Measurements from ENCODE around the gene LRRC18.

The LRRC18 gene

DNA sequence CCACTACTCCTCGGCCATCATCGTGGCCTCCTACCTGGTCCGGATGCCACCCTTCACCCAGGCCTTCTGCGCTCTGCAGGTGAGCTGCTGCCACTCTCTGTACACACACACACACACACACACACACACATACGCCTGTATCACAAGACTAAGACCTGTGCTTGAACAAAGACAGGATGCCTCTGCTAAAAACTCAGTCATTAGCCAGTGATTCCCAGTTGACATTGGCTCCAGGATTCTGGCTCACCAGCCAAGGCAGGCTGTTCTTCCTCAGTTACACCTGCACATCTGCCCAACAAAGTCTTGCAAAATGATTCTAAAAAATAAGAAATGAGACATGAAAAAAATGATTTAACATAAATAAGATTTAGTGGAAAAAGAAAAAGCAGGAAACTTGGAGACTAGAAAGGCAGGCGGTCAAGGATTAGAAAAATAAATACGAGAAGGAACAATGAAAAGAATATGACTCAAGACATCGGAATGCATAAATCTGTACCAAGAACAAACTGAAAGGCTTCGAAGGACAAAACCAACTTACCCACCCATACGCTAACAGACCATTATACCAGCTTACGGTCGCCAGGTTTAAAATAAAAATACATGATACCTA lies 7.4 kb upstream of the LRRC18 start:
- in situ Hi-C loops (cut with HindIII; ENCODE audit: low sequenced_read_pairs), result no loop called here

DNA sequence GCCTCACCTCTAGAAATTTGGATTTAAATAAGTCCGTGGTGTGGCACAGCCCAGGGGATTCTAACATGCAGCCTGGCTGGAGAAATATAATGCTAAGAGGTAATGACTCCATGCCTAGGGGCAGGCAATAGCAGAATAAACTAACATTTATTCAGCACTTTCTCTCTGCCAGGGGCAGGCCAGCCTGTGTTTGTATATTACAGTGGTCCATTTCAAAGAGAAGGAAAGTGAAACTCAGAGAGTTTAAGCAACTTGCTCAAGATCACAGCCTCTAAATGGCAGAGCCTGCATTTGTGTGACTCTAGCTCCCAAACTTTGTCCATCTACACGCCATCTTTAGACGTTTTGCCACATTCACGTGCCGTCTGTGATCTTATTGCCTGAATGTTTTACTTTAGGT lies 6.7 kb upstream of the LRRC18 start:
- in situ Hi-C loops (cut with HindIII; ENCODE audit: low sequenced_read_pairs), result no loop called here

DNA sequence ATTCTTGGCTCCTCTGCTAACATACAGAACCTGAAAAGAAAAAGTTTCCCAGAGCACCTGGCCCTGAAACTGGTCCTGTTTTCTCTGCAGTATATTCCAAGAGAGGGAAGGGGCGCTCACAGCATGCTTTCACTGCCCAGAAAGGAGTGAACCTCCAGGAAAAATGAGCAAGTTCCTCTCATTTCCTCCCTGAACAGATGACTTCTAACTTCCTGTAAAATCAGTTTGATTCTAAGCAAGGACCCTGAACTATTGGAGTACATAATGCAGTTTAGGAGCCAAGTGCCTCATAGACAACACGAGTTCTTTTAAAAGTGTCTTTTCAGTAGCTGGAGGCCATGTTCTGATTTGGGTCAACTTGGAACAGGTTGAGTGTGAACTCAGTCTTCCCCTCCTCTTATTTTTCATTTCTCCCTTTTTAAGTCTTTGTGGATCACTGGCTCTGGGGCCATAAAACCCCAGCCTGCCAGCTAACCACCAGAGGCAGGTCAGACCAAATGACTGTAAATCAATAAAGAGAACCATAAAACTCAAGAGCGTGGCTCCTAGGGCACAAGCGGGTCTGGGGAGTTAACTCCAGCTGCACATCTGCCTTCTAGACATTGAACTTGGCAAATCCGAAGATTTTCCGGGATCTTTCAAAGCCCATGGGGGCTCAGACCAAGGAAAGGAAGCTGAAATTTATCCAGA lies 5.9 kb upstream of the LRRC18 start:
- in situ Hi-C loops (cut with HindIII; ENCODE audit: low sequenced_read_pairs), result no loop called here

DNA sequence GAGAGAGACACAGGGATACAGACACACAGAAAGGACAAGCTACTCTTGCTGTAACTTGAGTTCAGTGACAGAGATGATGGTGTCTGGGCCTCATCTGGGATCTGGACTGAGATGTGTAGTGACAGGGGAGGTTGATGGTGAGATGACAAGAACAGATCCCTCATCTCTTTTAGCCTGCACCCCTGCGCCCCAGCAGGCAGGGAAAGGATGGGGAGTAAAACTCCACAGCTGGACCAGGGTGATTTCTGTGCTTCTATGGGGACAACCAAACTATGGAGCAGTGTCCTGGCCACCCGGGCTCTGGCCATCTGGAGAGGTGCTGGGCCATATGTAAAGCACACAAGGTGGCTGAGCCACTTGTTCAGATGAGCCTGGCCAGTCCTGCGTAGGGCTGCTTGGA lies 4.5 kb upstream of the LRRC18 start:
- in situ Hi-C loops (cut with HindIII; ENCODE audit: low sequenced_read_pairs), result no loop called here

DNA sequence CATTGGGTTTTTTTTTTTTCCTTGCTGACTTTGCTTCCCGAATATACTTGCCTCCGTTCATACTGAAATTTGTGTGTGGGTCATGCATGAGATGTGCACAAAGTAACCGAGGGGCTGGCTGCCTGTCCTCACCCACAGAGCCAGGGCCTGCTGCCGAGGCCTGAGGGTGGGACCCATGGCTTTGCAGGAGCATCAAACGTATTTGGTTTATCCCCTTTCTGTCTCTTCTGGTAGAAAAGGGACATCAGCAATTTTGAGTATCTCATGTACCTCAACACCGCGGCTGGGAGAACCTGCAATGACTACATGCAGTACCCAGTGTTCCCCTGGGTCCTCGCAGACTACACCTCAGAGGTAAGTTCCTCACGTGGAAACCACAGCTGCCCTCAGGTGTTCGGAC lies 3.5 kb upstream of the LRRC18 start:
- in situ Hi-C loops (cut with HindIII; ENCODE audit: low sequenced_read_pairs), result no loop called here

DNA sequence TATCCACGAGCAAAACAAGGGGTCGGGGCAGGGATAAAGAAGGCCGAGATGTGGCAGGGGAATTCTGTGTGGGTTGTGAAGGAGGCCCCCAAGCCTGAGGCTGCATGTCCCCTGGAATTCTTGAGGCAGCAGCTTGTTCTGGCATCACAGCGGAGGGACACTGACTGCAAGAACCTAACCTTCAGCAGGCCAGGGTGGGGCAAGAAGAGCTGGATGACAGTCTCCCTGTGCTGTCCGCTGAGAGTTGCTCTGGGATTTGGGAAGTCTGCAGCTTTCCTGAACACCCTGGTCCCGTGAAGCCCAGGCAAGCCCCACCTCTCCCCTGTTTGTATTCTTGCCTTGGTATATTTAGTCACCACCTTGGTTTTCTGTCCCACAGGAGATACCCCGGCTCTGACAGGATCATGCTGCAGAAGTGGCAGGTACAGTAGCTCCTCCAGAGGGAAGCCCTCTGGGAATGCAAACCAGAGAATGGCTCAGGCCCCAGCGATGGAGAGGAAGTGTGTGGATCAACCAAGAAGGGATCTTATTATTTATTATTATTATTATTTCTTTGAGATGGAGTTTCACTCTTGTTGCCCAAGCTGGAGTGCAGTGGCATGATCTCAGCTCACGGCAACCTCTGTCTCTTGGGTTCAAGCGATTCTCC lies 1.9 kb upstream of the LRRC18 start:
- in situ Hi-C loops (cut with HindIII; ENCODE audit: low sequenced_read_pairs), result no loop called here

DNA sequence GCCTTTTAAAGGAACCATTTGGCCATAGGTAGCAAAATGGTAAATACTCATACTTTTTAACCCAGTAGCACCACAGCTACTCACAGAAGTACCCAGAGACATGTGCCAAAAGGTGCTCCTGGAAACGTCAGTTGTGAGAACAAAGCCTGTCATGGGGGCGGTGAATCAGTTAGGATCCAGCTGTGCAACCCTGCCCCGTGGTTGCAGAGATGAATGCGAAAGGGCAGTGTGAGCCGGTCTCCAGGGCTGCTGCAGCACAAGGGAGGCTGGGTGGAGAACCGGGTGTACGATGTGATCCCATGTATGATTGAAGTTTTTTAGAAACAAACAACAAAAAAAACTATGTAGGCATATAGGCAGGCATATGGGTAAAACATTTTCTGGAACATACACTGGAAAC lies 1.3 kb upstream of the LRRC18 start:
- in situ Hi-C loops (cut with HindIII; ENCODE audit: low sequenced_read_pairs), result no loop called here

DNA sequence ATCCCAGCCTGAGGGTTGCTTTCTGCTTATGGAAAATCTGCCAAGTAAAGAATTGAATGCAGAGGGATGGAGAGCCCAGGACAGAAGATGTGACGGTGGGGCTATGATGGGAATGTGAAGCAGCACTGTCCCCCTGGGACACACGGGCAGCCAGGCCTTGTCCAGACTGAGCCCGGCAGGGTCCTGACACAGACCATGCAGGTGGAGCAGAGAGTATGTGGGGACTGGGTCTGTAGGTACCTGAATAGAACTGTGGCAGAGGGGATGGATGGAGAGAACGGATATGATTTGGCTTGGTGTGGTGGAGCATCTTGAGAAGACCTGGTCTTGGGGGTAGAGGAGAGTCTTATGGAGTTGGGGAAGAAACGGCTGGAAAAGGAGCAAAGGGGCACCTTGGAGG lies 732 bp upstream of the LRRC18 start:
- in situ Hi-C loops (cut with HindIII; ENCODE audit: low sequenced_read_pairs), result no loop called here

DNA sequence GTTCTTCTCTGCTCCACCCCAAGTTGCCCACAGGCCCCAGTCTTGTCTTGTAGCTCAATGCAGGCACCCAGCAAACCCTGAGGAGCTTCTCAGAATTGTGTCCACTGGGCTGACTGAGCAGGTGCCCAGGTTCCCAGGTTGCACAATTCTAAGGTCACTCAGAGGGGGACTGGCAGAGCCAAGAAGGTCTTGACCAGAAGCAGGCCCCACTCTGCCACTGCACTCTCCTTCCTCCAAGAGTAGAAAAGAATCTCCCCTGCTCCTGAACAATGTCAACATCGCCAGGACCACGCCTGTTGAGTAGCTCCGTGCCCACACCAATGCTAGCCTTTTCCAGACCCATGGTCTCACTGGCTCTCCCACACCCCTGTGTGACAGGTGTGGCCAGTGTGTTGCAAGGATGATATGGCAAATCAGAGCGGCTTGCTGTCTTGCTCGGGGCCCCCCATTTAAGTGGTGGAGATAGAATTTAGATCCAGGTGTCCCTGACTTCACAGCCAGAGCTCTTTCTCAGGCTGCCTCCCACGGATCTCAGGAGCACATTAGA lies 577 bp downstream of the LRRC18 start:
- in situ Hi-C loops (cut with HindIII; ENCODE audit: low sequenced_read_pairs), result loop anchor here (5.0 kb wide), 1 partner anchor 47 kb away; no protein-coding TSS in a partner anchor

DNA sequence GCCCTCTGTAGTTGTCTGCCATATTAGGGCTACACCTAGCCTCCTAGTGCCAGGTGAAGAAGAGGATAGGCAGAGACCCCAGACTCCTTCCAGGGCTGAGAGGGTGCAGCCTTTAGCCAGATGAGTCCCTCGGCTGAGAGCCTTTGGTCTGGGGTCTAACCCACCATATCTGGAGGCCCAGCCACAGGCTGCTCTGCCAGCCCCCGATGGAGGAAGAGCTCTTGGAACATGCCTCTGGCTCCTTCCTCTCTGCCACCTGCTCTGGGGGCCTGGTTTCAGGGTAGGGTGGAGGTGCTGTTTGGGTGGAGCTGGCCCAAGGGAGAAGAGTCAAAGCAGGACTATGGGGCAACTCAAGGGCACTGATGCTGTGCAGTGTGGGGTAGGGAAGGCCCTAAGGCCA lies 1.4 kb downstream of the LRRC18 start:
- in situ Hi-C loops (cut with HindIII; ENCODE audit: low sequenced_read_pairs), result loop anchor here (5.0 kb wide), 1 partner anchor 46 kb away; no protein-coding TSS in a partner anchor

DNA sequence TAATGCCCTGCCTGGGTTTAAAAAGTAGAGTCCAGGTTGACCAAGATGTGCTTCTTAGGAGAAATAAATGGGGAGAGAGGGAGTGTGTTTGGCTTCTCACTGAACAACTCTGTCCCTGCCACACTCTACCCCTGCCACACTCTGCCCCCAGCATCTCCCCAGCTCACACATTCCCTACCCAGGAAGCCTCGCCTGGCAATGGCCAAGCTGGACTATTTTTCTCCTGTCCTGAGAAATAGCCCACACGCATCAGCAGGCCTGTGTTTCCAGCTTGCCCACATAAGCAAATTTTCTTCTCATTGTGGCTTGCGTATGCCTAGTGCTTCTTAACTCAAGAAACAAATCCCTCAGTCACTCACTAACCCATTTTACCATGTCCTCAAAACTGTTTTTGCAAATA lies 1.8 kb downstream of the LRRC18 start:
- in situ Hi-C loops (cut with HindIII; ENCODE audit: low sequenced_read_pairs), result loop anchor here (5.0 kb wide), 1 partner anchor 45 kb away; no protein-coding TSS in a partner anchor

DNA sequence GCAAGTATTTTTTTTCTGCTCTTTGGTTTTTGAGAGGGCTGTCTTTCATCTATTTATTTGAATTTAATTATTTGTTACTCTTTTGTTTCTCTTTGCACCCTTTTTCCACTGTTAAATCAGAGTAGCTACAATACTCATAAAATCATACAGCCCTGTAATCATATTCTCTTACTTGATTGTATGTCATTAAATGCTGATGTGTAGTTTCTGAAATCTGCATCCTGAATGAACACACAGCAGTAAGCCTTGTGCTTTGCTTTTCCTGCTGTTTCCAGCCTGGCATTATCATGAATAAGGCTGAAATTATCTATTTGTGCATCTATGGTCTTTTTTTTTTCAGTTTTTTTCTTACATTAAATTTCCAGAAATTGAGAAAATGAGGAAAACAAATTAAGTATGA lies 4.1 kb downstream of the LRRC18 start:
- in situ Hi-C loops (cut with HindIII; ENCODE audit: low sequenced_read_pairs), result loop anchor here (5.0 kb wide), 1 partner anchor 43 kb away; no protein-coding TSS in a partner anchor

DNA sequence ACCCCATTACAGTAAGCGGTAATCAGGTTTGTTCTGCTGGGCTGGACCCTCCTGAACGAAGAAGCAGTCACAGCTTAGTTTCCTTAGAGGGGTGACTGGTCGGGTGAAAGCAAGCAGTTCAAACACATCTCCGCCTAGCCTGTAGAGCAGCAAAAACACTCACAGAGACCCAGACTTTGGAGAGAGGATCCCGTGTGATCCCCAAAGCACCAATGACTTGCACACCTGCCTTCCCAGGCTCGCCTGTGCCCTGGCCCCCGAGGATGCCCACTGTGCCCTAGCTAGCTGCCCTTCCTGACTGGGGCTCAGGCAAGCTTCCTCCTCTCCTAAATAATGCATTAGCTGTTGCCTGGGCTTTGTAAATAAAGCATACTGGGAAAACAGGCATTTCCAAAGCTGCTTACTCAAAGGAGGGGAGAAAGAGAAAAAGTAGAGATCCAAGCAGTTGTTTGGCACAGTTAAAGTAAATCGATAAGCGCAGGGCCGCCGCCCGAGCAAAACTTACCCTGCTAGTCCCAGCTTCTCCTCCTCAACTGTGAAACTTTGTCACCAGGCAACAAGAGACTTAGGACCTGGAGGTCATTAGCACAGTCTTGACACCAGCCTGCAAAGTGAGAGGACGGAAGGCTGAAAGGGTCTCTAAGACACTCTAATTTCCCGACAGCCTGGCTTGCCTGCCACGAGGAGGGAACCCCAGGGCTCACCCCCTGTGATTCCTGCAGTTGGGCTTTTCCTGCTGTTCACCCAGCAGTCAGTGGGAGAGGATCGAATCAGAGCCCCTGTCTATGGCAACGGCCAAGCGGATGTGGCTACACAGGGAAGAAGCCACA lies 4.8 kb downstream of the LRRC18 start:
- in situ Hi-C loops (cut with HindIII; ENCODE audit: low sequenced_read_pairs), result loop anchor here (5.0 kb wide), 1 partner anchor 43 kb away; no protein-coding TSS in a partner anchor

DNA sequence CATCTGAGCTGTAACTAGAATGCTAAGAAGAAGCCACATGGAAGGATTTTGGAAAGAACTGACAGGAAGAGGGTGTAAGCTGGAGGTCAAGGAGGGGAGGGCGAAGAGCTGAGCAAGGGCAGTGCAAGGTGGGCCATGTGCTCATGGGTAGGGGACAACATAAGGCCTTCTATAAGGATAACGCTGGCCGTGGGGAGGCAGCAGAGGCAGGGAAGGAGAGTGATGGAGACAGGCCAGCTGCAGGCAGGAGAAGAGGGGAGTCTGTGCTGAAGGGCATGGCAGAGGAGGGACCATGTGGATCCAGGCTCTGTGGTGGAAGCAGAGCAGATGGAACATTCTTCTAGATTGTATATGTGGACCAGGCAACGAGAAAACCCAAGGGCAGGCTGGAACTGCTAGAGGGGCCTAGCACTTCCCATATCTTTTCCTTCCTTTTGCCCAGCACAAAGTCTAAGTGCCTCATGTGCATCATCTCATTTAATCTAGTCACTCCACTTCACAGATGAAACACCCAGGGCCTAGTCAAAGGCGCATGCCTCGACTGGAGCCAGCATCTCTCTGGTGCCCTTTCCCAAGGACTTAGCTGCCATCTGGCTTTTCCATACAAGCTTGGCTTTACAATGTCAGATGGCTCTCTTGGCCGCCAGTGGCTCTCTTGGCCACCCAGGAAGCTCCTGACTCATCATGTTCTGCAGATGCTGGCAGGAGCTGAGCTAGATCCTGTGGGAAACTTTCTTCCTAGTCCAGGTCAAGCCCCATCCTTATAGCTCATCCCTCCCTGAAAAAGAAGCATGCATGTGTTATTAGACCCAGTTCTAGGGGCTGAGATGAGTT lies 6.6 kb downstream of the LRRC18 start:
- in situ Hi-C loops (cut with HindIII; ENCODE audit: low sequenced_read_pairs), result no loop called here

DNA sequence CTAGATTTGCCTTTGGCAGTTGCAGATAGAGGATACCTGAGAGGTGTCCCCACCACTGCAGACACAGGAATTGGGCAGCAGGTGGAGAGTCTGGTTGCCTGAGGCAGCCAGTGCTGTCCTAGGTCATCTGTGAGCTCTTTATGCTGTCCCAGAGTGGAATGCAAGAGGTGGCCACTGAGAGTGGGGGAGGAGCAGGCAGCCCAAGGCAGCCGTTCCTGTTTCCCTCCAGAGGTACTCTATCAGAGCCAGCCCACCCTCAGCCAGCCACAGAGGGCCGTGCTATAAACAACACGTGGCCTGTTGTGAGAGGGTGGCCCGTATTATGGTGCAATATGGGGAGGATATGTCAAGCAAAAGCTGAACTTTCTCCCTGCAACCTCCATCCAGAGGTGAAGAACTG lies 8.5 kb downstream of the LRRC18 start:
- in situ Hi-C loops (cut with HindIII; ENCODE audit: low sequenced_read_pairs), result no loop called here

DNA sequence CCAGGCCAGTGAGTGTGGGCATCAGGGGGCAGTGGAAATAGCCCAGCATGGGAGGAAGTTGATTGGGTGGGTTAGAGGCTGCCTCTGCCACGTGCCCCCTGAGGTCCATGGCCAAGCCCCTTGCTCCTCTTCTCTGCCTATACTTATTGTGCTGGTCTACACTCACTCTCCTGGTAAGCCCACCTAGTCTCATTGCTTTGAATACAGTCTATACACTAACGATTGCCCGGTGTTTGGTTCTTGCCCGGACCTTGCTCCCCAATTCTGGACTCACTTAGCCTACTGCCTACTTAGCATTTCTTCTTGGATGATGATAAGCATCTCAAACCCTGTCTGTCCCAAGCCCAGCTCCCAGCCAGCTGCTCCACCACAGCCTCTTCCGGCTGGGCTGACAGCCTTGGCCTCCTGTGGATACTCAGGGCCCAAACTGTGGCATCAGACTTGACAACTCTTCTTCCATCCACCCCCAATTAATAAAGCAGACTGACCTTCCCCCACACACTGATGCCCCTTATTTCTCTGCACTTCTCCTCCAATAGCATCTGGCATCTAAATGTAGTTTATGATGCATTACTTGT lies 10.1 kb downstream of the LRRC18 start:
- in situ Hi-C loops (cut with HindIII; ENCODE audit: low sequenced_read_pairs), result no loop called here

DNA sequence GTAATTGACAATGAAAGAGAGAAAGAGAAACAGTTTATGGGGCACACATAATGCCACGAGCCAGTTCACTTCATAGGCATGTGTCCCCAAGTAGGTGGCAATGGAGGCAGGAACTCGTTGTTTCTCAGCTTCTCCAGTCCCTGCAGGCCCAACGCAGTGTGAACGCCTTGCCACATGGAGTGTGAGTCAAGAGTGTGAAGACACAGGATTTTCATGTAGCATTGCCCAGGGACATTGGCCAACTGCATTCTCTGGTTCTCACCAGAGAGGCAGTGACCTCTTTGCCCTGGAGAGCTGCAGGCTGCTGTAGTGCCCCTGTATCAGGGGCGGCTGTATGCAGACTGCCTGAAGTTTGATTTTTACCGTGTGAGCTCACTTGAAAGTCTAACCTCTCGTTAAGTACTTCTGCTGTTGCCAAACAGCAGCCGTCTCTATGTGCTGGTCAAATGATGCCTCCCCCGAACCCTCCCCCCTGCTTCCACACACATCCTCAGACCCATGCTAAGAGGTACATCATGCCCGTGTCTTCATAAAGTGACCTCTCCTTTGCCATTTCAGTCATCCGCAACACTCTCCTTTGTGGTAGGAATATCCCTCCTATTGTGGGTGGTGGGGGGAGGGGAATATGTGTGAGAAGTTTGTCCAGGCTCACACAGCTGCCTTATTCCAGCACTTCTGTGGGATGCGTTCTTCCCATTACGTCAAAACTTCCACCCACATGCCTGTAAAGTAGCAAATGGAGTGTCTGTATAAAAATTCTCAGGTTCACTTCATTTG lies 12.7 kb downstream of the LRRC18 start:
- in situ Hi-C loops (cut with HindIII; ENCODE audit: low sequenced_read_pairs), result no loop called here

DNA sequence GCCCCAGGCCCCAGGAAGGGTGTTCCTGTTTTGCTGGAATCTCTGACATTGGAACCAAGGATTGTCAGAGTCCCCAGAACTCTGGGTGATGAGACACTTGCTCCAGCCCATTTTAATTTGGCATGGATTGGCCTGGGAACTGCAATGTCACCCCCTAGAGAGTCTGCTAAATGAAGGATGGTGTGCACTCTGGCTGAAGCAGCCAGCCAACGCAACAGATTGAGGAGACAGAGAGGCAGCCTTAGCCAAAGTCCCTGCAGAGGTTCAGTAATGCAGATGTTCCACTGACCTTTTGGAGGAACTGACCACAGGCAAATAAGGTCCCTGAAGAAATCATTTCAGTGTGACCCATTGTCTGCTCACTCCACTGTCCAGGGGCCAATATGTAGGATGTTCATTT lies 13.4 kb downstream of the LRRC18 start:
- in situ Hi-C loops (cut with HindIII; ENCODE audit: low sequenced_read_pairs), result no loop called here

DNA sequence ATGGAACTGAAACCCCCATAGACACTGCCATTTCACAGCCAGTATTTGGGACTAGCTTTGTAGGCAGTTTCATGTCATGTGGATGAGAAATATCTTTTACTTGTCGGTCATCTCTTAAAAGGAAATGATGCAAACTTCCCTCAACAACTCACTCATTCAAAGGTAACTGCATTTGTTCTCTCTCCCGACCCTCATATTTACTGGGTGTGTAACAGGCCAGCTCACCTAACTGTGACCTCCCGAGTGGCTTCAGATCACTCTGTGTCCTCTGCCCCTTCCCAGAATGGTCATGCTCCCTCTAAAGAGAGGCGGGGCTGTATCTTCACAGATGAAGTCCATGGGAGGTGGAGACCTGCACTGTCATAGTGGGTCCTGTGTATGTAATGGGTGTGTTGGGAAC lies 14.7 kb downstream of the LRRC18 start:
- in situ Hi-C loops (cut with HindIII; ENCODE audit: low sequenced_read_pairs), result no loop called here
